Loucy (cell line): ENCODE measurements around the gene PLOD3.

Source experiments
- H2AFZ ChIP-seq: fragments of 200-600 bp; sonication (generic); 2 replicates; pipeline ENCODE4 v1.6.0; 2016; ENCODE audit warnings: antibody characterized with exemption, mild to moderate bottlenecking, low read length, moderate library complexity
- H3F3A ChIP-seq: fragments of 200-600 bp; 2 replicates; pipeline ENCODE4 v1.6.0; 2016; ENCODE audit warnings: antibody characterized with exemption, low read depth, mild to moderate bottlenecking
- H3K27me3 ChIP-seq: fragments of 200-600 bp; sonication (generic); 2 replicates; pipeline ENCODE4 v1.6.1; 2014; ENCODE audit warnings: low read length, mild to moderate bottlenecking; ENCODE audit not compliant: insufficient read depth, poor library complexity, severe bottlenecking
- H3K36me3 ChIP-seq: fragments of 200-600 bp; sonication (generic); 2 replicates; pipeline ENCODE4 v1.6.1; 2016; ENCODE audit warnings: low read length; ENCODE audit not compliant: insufficient read depth
- H3K4me1 ChIP-seq: fragments of 200-600 bp; sonication (generic); 2 replicates; pipeline ENCODE4 v1.5.1; 2014; ENCODE audit warnings: low read length, mild to moderate bottlenecking; ENCODE audit not compliant: insufficient read depth, poor library complexity, severe bottlenecking
- H3K4me2 ChIP-seq: fragments of 200-600 bp; sonication (generic); 2 replicates; pipeline ENCODE4 v1.6.0; 2014; ENCODE audit warnings: antibody characterized with exemption, low read length, low read depth, mild to moderate bottlenecking; ENCODE audit not compliant: poor library complexity, severe bottlenecking
- H3K4me3 ChIP-seq: fragments of 200-600 bp; sonication (generic); 2 replicates; pipeline ENCODE4 v1.5.1; 2014; ENCODE audit warnings: low read length, mild to moderate bottlenecking, mixed read lengths; ENCODE audit not compliant: poor library complexity, severe bottlenecking
- H3K79me2 ChIP-seq: fragments of 200-600 bp; sonication (generic); 2 replicates; pipeline ENCODE4 v1.6.1; 2014; ENCODE audit warnings: low read length; ENCODE audit not compliant: insufficient read depth
- H3K9ac ChIP-seq: fragments of 200-600 bp; sonication (generic); 2 replicates; pipeline ENCODE4 v1.6.0; 2014; ENCODE audit warnings: mild to moderate bottlenecking, low read depth, low read length, moderate library complexity; ENCODE audit not compliant: poor library complexity, severe bottlenecking
- H3K9me2 ChIP-seq: fragments of 200-600 bp; sonication (generic); replicated peaks from 2 replicates; pipeline ENCODE4 v1.6.1; 2016; ENCODE audit warnings: low read depth, low read length, mixed read lengths
- H3K9me3 ChIP-seq: fragments of 200-600 bp; sonication (generic); 2 replicates; pipeline ENCODE4 v1.6.1; 2014; ENCODE audit warnings: mild to moderate bottlenecking, antibody characterized with exemption, low read length, low read depth; ENCODE audit not compliant: insufficient read depth
- H4K20me1 ChIP-seq: fragments of 200-600 bp; sonication (generic); 2 replicates; pipeline ENCODE4 v1.6.0; 2014; ENCODE audit warnings: antibody characterized with exemption, low read length, mild to moderate bottlenecking; ENCODE audit not compliant: insufficient read depth, poor library complexity, severe bottlenecking
- EZH2phosphoT487 ChIP-seq: fragments of 200-600 bp; IDR thresholded peaks from 2 replicates; pipeline ENCODE4 v1.6.1; 2018; ENCODE audit warnings: antibody characterized with exemption, mild to moderate bottlenecking, moderate library complexity, borderline replicate concordance
- TF ChIP-seq, protein P1 (sequence below): fragments of 200-600 bp; sonication (generic); conservative IDR thresholded peaks from 2 replicates; pipeline ENCODE4 v1.5.1; 2014; ENCODE audit warnings: mild to moderate bottlenecking, antibody characterized with exemption, low read length

PLOD3 gene

DNA sequence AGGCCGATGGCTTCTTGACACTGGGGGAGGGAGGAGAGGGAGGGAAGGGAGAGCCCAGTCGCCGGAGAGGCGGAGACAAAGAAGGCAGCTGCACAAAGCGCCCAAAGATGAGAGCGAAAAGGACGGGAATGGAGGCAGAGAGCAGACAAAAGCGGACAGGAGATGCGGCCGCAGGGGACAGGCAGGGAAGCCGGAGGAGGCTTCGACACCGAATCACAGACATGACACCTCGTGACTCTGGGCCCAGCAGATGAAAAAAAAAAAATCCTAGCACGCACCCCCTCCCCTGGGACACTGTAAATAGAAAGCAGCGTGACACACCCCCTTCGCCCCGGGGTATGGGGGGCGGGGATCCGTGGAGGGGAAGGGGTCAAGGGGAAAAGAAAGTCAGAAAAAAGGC is 38.3 kb downstream of the PLOD3 start:
- no peak overlapping the region for H2AFZ ChIP-seq
- H3K27me3 ChIP-seq, result no peaks in the 10 kb centered on the region
- H3K4me3 ChIP-seq, result no peak overlapping the region
- no peaks in the 10 kb centered on the region for H3F3A ChIP-seq
- no peaks in the 10 kb centered on the region for H3K9me2 ChIP-seq
- no peak overlapping the region for H3K4me2 ChIP-seq
- no peak overlapping the region for H3K9ac ChIP-seq
- TF ChIP-seq, protein P1, sequence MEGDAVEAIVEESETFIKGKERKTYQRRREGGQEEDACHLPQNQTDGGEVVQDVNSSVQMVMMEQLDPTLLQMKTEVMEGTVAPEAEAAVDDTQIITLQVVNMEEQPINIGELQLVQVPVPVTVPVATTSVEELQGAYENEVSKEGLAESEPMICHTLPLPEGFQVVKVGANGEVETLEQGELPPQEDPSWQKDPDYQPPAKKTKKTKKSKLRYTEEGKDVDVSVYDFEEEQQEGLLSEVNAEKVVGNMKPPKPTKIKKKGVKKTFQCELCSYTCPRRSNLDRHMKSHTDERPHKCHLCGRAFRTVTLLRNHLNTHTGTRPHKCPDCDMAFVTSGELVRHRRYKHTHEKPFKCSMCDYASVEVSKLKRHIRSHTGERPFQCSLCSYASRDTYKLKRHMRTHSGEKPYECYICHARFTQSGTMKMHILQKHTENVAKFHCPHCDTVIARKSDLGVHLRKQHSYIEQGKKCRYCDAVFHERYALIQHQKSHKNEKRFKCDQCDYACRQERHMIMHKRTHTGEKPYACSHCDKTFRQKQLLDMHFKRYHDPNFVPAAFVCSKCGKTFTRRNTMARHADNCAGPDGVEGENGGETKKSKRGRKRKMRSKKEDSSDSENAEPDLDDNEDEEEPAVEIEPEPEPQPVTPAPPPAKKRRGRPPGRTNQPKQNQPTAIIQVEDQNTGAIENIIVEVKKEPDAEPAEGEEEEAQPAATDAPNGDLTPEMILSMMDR, result no peak
- no peak for TF ChIP-seq EZH2phosphoT487
- H3K9me3 ChIP-seq, result no peaks in the 10 kb centered on the region
- no peaks in the 10 kb centered on the region for H4K20me1 ChIP-seq
- H3K4me1 ChIP-seq, result no peaks in the 10 kb centered on the region
- H3K36me3 ChIP-seq, result no peaks in the 10 kb centered on the region
- no peaks in the 10 kb centered on the region for H3K79me2 ChIP-seq

DNA sequence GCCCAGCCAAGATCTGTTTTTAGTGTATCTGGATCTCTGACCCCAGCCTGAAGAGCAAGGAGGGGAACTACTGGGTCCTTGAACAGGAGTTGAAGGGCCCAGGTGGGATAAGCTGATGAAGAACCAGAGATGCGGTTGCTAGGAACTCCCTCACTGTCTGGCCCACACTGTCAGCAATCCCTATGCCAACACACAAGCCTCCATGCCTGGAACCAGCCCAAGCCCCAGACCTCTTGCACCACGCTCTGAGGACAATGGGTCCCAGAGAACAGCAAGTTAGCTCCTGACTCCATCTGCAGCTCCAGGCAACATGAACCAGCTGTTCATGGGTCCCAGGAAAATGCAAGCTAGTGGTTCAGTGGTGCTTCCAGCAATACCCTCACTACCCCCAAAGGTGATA is 39.7 kb downstream of the PLOD3 start:
- Histone ChIP-seq H3K9ac (no peak overlapping the region), H3K9me3 (no peaks in the 10 kb centered on the region), H3K4me3 (no peak overlapping the region), H3K9me2 (no peaks in the 10 kb centered on the region), H3K36me3 (no peaks in the 10 kb centered on the region), H3F3A (no peaks in the 10 kb centered on the region), H2AFZ (no peak overlapping the region), H3K4me2 (no peak overlapping the region), H3K27me3 (no peaks in the 10 kb centered on the region), H3K4me1 (no peaks in the 10 kb centered on the region), H4K20me1 (no peaks in the 10 kb centered on the region), H3K79me2 (no peaks in the 10 kb centered on the region)
- TF ChIP-seq, protein P1, result no peak
- TF ChIP-seq EZH2phosphoT487, result no peak

DNA sequence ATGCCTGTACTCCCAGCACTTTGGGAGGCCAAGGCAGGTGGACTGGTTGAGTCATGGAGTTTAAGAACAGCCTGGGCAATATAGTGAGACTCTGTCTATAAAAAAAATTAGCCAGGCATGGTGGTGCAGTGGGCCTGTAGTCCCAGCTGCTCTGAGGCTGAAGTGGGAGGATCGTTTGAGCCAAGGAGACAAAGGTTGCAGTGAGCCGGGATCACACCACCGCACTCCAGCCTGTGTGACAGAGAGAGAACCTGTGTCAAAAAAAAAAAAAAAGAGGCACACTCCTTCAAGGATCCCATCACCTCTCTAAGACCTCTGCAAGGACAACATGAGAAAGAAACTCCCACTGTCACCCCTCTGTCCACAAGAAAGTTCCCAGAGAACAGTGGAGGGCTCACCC is 41.7 kb downstream of the PLOD3 start:
- Histone ChIP-seq H3K9ac (no peak overlapping the region), H3K27me3 (no peaks in the 10 kb centered on the region), H3K79me2 (no peaks in the 10 kb centered on the region), H3K4me3 (no peak overlapping the region), H3K36me3 (no peaks in the 10 kb centered on the region), H2AFZ (no peak overlapping the region), H3K9me3 (no peaks in the 10 kb centered on the region), H3K9me2 (no peaks in the 10 kb centered on the region), H3K4me2 (no peak overlapping the region), H4K20me1 (no peaks in the 10 kb centered on the region), H3K4me1 (peaks cover 13% of the 10 kb centered on the region), H3F3A (no peaks in the 10 kb centered on the region)
- TF ChIP-seq EZH2phosphoT487, result no peak
- TF ChIP-seq, protein P1, result no peak
